Gastrocnemius medialis (tissue), 4 donors: ENCODE measurements around the gene BBS9.

Experiments used
- CTCF ChIP-seq, 5 experiments: fragments of 450-650 bp in 3 of 5; fragments of 200-600 bp in 2 of 5; sonication (generic) in 2 of 5; IDR thresholded peaks in 4 of 5; conservative IDR thresholded peaks in 1 of 5; 1 replicate in 4 of 5; 2 replicates in 1 of 5; pipeline ENCODE4 v1.5.1; 2016 to 2019; ENCODE audit warnings: antibody characterized with exemption in 5 of 5, mild to moderate bottlenecking in 3 of 5, moderate library complexity in 3 of 5
- POLR2A ChIP-seq, 2 donors: fragments of 450-650 bp; IDR thresholded peaks; one replicate each; pipeline ENCODE4 v1.6.1; 2017; ENCODE audit warnings: antibody characterized with exemption in 2 of 2, mild to moderate bottlenecking in 2 of 2, moderate library complexity in 2 of 2

- no peak for TF ChIP-seq CTCF (IDR thresholded peaks at IDR 0.05 in 4 of 5, conservative IDR thresholded peaks at IDR 0.05 in 1 of 5)
- TF ChIP-seq POLR2A (IDR thresholded peaks at IDR 0.05), result no peak
These were observed 515.7 kb downstream of the BBS9 start for GRCh38 chr7:33645104-33645503.
